ENCODE results near the gene MIPOL1. TPM values are rescaled to one million over a fixed set of nuclear protein-coding genes. Genes with fewer than 3 reads are reported as not detected.
"Not testable (repeated sequence)": the region's sequence is repeated elsewhere in the genome, so short reads cannot be mapped to it uniquely, and the experiment has no call there.

The MIPOL1 gene
- total RNA-seq, 1 donor from 2014 or later, result 18.4 TPM

- Histone ChIP-seq H4K20me1 (ENCODE audit: low read depth) (peaks cover 3% of the 10 kb centered on the region), H3K4me3 (no peak overlapping the region), H3F3A (ENCODE audit: low read depth) (peaks cover 5% of the 10 kb centered on the region), H3K9ac (no peak overlapping the region), H3K79me2 (ENCODE audit: low read depth) (no peaks in the 10 kb centered on the region), H3K27ac (no peak overlapping the region), H3K36me3 (no peaks in the 10 kb centered on the region), H3K9me3 (ENCODE audit: low read depth) (no peaks in the 10 kb centered on the region), H2AFZ (replicated peaks) (no peak overlapping the region), H3K27me3 (no peaks in the 10 kb centered on the region), H3K4me2 (no peak overlapping the region), H3K4me1 (no peaks in the 10 kb centered on the region)
- DNase-seq (ENCODE audit: low spot score), result peak; percentile 48
- H3K27me3 Mint-ChIP-seq (ENCODE audit: insufficient read depth, low read depth), result peaks cover 2% of the 10 kb centered on the region
- H3K4me3 Mint-ChIP-seq, result no peak overlapping the region
- H3K36me3 Mint-ChIP-seq, result no peaks in the 10 kb centered on the region
- TF ChIP-seq CTCF (IDR thresholded peaks at IDR 0.05), result peak; percentile 82
- TF ChIP-seq EZH2phosphoT487 (IDR thresholded peaks at IDR 0.05), result no peak
- H3K27ac Mint-ChIP-seq, result no peak overlapping the region
- no peaks in the 10 kb centered on the region for H3K9me3 Mint-ChIP-seq
- H3K4me1 Mint-ChIP-seq, result no peaks in the 10 kb centered on the region
These were observed 35.3 kb downstream of the MIPOL1 start for GRCh38 chr14:37232907-37233481.

GRCh38 chr14:37234222-37234621, 36.5 kb downstream of the MIPOL1 start:
- no peak overlapping the region for H3K4me3 ChIP-seq
- no peak for TF ChIP-seq EZH2 (IDR thresholded peaks at IDR 0.05)
- no peak for TF ChIP-seq EZH2phosphoT487 (IDR thresholded peaks at IDR 0.05)
- TF ChIP-seq CTCF (IDR thresholded peaks at IDR 0.05), result no peak
- Mint-ChIP-seq H3K4me3 (no peak overlapping the region), H3K9me3 (no peaks in the 10 kb centered on the region), H3K36me3 (no peaks in the 10 kb centered on the region), H3K27ac (no peak overlapping the region), H3K4me1 (no peaks in the 10 kb centered on the region), H3K27me3 (ENCODE audit: insufficient read depth, low read depth) (peaks cover 2% of the 10 kb centered on the region)
- H3K9ac ChIP-seq, result no peak overlapping the region
- H3F3A ChIP-seq (ENCODE audit: low read depth), result peaks cover 5% of the 10 kb centered on the region
- no peak overlapping the region for H3K4me2 ChIP-seq
- H3K36me3 ChIP-seq, result no peaks in the 10 kb centered on the region
- H2AFZ ChIP-seq (replicated peaks), result no peak overlapping the region
- no peaks in the 10 kb centered on the region for H3K4me1 ChIP-seq
- H3K27me3 ChIP-seq, result no peaks in the 10 kb centered on the region
- peaks cover 4% of the 10 kb centered on the region for H4K20me1 ChIP-seq (ENCODE audit: low read depth)
- no peak for DNase-seq (ENCODE audit: low spot score)
- H3K9me3 ChIP-seq (ENCODE audit: low read depth), result no peaks in the 10 kb centered on the region
- no peak overlapping the region for H3K27ac ChIP-seq
- H3K79me2 ChIP-seq (ENCODE audit: low read depth), result no peaks in the 10 kb centered on the region

- not testable (repeated sequence) for DNase-seq (ENCODE audit: low spot score); H3K4me1 Mint-ChIP-seq; H3F3A ChIP-seq (ENCODE audit: low read depth); H3K4me2 ChIP-seq; H3K4me1 ChIP-seq; H3K27me3 Mint-ChIP-seq (ENCODE audit: insufficient read depth, low read depth); H3K27ac ChIP-seq; H3K9ac ChIP-seq; H3K9me3 ChIP-seq (ENCODE audit: low read depth); H3K36me3 Mint-ChIP-seq; H3K9me3 Mint-ChIP-seq; H3K27ac Mint-ChIP-seq; H2AFZ ChIP-seq (replicated peaks); H3K27me3 ChIP-seq; H3K4me3 ChIP-seq; H3K4me3 Mint-ChIP-seq; H3K79me2 ChIP-seq (ENCODE audit: low read depth); H4K20me1 ChIP-seq (ENCODE audit: low read depth); H3K36me3 ChIP-seq
These were observed 38.3 kb downstream of the MIPOL1 start for GRCh38 chr14:37236044-37236443.

- Mint-ChIP-seq H3K36me3 (no peaks in the 10 kb centered on the region), H3K4me3 (no peak overlapping the region), H3K4me1 (no peaks in the 10 kb centered on the region), H3K27me3 (ENCODE audit: insufficient read depth, low read depth) (peaks cover 2% of the 10 kb centered on the region), H3K9me3 (no peaks in the 10 kb centered on the region), H3K27ac (no peak overlapping the region)
- H3K4me1 ChIP-seq, result no peaks in the 10 kb centered on the region
- TF ChIP-seq EZH2 (IDR thresholded peaks at IDR 0.05), result no peak
- no peak for TF ChIP-seq EZH2phosphoT487 (IDR thresholded peaks at IDR 0.05)
- no peak for TF ChIP-seq CTCF (IDR thresholded peaks at IDR 0.05)
- H3K4me2 ChIP-seq, result no peak overlapping the region
- H3K79me2 ChIP-seq (ENCODE audit: low read depth), result no peaks in the 10 kb centered on the region
- no peak overlapping the region for H3K27ac ChIP-seq
- DNase-seq (ENCODE audit: low spot score), result no peak
- no peak overlapping the region for H3K4me3 ChIP-seq
- no peak overlapping the region for H3K9ac ChIP-seq
- H2AFZ ChIP-seq (replicated peaks), result no peak overlapping the region
- H4K20me1 ChIP-seq (ENCODE audit: low read depth), result peaks cover 4% of the 10 kb centered on the region
- no peaks in the 10 kb centered on the region for H3K27me3 ChIP-seq
- no peaks in the 10 kb centered on the region for H3K9me3 ChIP-seq (ENCODE audit: low read depth)
- no peaks in the 10 kb centered on the region for H3K36me3 ChIP-seq
- H3F3A ChIP-seq (ENCODE audit: low read depth), result no peaks in the 10 kb centered on the region
These were observed 39.4 kb downstream of the MIPOL1 start for GRCh38 chr14:37237094-37237493.
